Measurements from ENCODE around the gene PHTF2.
"Not testable (repeated sequence)": the region's sequence is repeated elsewhere in the genome, so short reads cannot be mapped to it uniquely, and the experiment has no call there.

Gene PHTF2

DNA sequence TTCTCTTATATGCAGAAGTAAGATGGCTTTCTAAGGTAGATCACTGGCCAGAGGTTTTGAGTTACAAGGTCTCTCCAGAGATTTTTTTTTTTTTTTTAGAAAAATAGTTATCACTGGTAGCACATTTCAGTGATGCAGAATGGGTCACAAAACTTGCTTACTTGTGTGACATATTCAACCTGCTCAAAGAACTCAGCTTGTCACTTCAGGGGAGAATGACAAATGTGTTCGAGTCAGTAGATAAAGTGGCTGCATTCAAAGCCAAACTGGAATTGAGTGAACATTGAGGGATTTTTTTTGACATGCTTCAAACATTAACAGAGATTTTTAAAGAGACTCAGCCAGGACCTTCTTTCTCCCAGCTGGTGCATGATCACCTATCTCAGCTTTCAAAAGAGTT is 33.4 kb downstream of the PHTF2 start:
- no peak for DNase-seq

DNA sequence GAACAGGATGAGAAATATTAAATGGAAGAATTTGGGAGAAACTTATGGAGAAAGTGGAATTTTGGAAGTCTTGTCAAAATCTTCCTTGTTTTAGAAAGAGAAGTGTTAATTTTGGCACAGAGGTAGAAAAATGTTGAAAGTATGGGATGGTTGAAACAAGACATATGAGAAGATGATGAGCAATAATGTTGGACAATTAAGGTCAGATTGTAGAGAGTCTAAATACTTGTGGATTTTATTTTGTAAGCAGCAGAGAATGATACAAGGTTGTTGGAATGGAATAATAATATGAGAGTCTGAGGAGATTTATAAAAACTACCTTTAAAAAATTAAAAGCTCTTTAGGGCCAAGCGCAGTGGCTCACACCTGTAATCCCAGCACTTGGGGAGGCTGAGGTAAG is 34.6 kb downstream of the PHTF2 start:
- DNase-seq = no peak

DNA sequence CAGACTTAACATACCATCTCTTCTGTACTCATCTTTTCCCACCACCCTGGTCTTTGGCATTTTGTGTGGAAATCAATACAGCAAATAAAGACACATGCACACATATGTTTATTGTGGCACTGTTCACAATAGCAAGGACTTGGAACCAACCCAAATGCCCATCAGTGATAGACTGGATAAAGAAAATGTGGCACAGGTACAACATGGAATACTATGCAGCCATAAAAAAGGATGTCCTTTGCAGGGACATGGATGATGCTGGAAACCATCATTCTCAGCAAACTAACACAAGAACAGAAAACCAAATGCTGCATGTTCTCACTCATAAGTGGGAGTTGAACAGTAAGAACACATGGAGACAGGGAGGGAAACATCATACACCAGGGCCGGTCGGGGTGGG is 37.9 kb downstream of the PHTF2 start:
- DNase-seq = not testable (repeated sequence)

DNA sequence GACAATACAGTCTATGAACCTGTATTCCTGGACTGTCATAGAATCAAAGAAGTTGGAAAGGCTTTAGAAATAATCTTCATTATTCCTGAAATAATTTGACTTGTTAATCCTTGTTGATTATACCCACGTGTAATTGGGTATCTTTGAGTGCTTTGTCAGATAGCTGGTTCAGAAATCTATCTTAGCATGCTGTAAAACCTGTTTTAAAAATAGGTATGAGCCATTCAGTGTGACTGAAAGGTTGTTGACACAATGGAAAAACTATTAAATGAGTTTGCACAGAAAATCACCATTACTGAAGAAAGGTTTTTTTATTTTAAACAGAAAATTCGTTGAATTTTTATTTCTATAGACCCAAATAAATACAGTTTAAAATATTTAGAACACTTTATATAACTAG is 38.7 kb downstream of the PHTF2 start:
- DNase-seq = no peak

DNA sequence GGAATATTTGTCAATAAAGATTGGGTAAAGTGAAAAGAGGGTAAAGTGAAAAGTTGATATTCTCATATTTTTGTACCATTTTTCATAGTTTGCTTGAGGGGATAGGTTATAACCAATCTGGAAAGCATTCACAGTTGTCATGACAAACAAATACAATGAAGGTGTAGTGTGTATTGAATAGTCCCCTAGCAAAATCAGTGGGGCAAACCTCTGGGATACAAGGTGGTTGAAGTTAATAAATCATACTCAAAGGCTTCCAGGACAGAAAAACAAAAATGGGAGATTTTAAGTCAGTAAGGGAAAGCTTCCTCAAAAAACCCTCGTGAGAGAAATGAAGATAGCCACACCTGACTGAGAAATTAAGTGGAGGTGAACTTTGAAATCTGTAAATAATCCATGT is 39.4 kb downstream of the PHTF2 start:
- no peak for DNase-seq

DNA sequence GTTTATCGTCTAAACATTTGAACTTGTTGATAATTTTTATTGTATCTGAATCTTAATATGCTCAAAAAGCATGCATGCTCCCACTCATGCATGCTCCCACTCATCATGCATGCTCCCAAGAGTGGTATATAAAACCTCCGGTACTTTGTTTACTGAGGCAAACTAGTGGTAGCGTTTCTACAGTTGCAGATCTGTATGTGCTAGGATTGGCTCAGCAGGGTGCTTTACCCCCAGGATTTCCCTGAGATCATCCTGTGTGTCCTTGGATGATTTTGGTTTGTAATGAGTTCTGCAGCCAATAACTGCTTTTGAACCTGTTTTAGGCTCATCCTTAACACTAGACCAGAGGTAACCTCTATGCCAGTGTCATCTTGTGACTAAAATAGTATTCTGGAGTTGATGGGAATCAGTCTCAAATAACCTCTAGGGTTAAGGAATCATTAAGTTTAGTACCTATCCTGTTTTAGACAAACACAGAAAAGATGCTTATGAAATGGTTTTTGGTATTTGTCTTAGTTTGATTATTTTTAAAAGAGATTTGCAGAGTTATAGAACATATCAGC is 40.4 kb downstream of the PHTF2 start:
- no peak for DNase-seq

DNA sequence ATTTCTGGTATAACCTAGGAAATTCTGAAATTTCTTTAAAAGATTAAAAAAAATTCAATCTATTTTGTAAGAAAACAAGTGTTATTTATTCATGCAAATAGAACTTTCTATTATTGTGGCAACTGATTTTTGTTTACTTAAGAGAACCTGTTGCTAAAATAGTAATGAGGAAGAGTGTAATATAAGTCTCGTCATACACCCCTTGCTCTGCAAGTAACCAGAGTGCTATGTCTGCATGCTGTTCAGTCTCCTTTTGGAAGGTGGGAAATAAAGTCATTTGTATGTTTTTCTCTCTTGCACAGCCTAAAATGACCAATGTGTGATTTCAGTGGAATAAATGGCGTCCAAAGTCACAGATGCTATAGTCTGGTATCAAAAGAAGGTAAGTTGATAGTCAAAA is 41.3 kb downstream of the PHTF2 start:
- no peak for DNase-seq

DNA sequence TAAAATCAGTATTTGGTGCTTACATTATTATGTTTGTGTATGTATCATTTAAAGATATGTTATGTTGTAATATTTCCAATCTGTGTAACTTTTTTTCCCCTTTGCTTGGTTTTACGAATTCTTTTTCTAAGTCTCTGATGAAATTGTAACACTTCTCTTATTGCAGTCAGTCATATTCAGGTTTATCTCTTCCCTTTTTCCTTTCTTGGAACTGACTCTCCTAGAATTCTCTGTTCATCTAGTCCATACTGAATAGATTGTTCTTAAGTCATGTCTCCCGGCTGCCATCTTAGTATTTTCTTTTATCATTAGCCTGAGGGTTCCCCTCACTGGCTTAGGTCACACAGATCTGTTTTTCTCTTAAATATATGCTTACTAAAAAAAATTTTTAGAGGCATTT is 44.6 kb downstream of the PHTF2 start:
- no peak for DNase-seq

DNA sequence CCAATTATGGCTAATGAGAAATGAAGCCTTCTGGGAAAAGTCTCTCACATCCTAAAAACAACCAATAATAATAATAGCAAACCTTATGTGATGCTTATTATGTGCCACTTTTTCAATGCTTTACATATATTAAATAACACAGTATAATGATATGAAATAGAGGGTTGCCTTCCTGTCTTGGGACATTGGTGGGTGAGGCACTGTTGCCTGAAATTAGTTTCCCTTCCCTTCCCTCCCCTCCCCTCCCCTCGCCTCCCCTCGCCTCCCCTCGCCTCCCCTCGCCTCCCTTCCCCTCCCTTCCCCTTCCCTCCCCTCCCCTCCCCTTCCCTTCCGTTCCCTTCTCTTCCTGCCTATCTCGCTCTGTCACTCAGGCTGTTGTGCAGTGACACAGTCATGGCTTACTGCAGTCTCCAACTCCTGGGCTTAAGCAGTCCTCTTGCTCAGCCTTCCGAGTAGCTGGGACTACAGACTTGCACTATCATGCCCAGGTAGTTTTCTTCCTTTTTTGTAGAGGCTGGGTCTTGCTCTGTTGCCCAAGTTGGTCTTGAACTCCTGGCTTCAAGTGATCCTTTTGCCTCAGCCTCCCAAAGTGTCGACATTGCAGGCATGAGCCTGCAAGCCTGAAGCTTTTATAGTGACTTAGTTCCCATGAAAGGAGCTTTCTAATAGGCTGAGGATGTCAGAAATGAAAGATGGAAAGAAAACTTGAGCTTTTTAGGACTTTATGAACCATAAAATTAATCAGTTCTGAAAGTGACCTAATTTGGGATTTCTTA is 47.9 kb downstream of the PHTF2 start:
- no peak for DNase-seq

DNA sequence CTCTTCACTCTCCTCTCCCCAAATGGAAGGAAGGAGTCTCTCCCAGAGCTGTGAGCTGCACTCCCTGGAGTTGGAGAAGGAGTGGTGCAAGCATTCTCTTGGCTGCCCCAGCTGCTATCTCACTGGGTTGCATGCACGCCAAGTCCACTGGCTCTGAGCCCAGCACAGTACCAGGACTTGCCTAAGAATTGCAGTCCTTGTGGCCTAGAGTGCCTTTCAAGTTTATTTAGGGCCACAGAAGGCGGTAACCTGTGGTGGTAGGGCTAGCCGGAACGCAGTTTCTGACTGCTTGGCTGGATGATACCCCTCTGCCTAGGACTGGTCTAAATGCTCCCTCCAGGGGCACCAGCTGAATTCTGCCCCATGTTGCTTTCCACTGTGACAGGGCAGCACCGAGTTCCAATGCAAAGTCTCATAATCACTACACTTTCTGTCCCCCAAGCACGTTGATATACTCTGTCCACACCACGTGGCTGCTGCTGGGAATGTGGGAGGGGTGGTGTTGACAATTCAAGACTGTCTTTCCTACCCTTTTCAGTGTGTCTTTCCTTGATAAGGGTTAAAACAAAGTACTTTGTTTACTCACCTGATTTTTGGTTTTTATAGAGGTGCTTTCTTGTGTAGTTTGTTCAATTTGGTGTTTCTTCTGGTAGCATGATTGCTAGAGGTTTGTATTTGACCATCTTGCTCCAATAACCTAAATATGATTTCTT is 57.0 kb downstream of the PHTF2 start:
- DNase-seq = no peak

DNA sequence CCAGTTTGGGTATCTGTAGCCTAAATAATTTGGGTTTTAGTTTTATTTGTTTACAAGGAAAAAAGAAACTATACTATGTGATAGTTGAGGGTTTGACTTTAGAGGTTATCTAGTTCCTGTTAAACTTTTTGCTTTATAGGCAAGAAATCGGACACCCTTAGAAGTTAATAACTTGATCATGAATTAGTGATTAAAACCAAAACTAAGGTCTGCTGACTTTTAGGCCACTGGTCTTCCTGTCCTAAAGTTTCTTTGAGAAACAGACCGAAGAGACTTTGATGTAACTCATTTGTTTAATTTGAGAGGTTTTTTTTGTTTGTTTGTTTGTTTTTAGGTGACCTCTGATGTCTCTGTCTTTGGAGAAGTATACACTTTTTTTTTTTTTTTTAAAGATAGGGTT is 59.7 kb downstream of the PHTF2 start:
- no peak for DNase-seq

DNA sequence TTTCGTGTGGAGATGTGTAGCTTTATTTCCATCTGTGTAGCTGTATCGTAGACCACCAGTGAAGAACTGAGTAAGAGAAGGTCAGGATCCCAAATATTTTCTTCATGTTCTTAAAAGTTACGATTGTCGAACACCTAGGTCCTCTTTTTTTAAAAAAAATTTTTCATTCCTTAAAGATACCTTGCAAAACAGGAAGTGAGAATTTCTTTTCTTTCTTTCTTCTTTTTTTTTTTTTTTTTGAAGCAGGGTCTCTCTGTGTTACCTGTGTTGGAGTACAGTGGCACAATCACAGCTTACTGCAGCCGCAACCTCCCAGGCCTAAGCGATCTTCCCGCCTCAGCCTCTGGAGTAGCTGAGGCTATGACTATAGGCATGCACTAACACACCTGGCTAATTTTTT is 60.8 kb downstream of the PHTF2 start:
- DNase-seq = no peak

DNA sequence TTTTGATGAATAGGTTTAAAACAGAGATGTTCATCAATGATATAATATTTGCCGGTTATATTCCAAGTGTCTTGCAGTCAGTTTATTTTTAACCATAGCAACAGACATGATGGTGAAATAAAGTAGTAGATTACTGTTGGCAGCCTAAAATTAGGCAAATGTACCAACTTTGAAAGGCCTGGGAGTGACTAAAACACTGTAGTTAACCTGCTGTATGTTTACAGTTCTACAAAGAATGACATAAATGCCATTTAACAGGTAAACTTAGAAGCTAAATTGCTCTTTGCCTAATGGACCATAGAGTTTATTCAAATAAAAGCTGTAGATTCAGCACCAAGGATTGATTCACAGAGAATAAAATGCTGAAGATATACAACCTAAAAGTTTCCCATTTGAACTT is 64.1 kb downstream of the PHTF2 start:
- no peak for DNase-seq

DNA sequence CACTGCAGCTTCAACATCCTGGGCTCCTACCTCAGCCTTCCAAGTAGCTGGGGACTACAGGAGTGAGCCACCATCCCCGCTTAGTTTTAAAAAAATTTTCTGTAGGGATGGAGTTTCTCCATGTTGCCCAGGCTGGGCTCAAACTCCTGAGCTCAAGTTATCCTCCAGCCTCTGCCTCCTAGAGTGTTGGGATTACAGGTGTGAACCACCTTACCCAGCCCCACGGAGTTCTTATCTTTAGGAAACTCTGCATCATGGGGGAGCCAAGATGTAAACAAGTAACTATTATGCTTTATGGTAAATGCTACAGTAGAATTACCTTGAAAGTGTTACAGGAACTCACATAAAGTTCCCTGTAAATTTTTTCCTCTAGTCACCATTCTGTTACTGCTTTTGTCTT is 65.3 kb downstream of the PHTF2 start:
- no peak for DNase-seq

DNA sequence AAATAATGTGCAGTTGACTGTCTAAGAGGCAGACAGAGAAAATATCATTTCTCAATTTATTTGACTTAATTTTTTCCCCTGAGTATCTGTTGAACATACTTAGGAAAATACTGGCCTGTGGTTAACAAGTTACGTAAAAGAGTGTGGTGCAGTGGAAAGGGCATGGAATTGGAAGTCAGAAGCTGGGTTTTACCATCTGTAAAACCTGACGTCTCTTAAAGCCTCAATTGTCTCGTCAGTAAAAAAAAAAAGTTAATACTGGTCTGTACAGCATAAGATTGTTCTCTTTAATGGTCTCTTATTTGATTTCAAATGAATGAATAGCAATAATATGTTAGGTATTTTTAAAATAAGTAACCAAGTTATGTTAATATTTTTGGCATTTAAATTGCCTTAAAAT is 67.8 kb downstream of the PHTF2 start:
- no peak for DNase-seq

DNA sequence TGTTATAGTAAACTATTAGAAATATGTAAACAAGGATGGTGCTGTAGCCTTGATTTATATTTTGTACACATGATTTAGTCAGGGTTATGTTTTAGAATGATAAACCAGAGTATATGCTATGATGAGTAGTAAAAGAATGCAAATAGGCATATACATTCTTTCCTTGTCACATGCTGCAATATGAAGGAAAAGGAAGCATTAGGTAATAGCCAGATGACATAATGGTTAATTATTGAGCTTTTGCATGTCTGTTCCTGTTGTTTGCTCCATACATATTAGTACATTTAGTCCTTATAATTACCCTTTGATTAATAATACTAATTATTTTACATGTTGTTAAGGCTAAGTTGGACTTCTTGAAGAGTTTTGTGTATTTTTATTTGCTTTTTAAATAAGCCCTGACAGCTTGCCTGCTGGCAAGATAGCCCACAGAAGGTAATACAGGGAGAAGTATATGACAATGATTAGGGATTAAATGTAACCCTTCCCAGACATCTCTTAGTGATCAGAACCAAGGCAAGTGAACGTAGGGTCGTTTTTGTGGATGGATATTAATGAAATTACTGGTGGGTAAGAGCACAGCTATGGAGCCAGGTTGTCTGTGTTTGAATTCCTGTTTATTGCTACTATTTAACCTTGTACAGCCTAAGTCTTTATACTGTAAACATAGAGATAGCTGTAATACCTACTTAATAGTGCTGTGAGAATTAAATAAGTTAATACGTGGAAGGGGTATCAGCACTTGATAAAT is 68.4 kb downstream of the PHTF2 start:
- no peak for DNase-seq

DNA sequence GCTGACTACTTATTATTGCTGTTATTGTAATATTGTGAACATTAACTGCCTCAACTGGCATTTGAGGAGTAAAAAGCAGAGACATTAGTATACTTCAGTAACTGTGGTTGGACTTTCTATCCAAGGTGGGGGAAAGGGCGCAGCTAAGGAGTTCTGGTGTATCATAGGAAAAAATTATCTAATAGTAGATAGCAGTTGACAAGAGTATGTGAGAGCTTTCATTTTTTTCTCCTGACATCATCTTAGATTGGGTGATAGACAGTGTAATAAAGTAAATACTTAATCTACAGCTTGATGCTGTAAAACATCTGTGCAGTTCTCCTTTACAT is 68.9 kb downstream of the PHTF2 start:
- DNase-seq = no peak

DNA sequence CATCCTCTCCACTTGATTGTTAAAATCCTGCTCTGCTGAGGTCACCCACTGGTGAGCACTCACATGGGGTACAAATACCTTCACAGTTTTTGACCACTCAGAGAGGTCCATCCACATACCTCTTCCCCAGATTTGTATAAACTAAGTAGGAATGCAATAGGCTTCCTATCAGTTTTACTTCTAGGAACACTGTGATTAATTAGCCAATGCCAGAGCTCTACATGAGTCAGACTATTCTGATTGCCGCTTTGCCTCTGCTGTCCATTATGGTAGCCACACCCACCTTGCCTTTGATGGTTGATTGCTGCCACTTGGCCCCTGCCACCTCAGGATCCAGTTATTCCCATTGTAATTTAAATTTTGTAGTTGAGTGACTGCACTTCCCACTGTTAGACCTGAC is 73.7 kb downstream of the PHTF2 start:
- not testable (repeated sequence) for DNase-seq

DNA sequence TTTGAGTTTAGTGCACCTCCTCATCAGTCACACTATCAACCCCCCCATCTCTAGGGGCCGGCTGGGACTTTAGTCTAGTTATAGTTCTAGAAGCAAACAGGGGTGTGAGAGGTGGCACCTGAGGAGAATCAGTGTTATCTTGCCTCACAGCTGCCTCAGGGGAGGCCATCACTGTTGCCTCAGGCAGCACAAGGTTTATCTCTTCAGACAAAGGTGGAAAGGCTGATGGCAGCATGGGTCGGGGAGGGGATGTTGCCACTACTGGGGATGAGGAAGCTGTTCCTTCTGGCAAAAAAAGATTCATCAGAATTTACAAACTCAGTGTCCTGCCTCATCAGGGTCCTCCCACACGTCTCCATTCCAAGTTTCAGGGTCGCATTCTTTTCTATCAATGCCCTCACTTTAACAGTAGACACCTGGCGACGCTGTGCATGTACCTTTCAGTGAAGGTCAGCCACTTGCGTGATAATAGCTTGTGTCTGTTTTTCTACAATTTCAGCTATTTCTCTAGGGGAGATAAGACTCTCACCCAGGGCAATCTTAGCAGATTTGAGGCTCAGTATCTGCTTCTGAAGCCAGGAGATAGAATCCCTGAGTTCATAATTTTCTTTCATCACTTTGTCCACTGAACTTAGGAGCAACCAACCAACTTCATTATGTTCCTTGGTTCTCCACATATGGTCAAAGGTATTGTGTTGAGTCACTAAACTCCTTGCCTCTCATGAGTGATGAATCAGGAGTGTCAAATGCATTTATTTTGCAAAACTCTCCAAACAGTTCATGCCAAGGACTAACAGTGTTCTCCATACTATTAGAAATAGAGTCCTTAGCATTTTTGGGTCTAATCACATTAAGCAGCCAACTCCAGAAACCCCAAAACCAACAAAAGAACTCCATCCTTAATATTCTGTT is 75.1 kb downstream of the PHTF2 start:
- not testable (repeated sequence) for DNase-seq

DNA sequence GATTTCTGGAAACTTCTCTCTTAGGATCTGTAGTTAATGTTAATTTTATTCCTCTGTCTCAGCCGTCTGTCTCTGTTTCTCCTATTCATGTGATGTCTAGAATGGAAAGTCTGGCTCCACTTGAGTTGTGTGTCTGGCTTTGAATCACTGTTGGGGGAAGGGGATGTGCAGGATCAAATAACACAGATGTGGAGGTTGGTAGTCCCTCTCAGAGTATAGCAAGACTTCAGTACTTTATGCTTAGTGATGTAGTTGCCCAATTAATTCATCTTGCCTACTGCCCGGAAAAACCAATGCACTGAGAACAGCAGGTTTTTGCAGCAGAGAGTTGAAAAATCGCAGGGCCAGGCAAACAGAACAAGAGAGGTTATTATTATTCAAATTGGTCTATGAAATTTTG is 79.2 kb downstream of the PHTF2 start:
- DNase-seq = no peak

DNA sequence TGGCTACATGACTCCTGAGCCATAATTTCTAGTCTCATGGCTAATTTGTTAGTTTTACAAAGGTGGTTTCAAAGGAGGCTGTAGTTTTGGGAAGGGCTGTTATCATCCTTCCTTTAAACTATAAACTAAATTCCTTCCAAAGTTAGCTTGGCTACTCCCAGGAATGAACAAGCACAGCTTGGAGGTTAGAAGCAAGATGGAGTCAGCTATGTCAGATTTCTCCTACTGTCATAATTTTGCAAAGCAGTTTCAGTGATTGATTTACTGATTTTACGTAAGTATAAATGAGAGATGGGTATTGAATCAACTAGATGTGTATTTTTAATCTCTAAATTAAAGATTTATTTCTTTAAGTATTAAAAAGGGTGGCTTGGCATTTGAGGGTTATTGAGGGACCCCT is 79.9 kb downstream of the PHTF2 start:
- no peak for DNase-seq

DNA sequence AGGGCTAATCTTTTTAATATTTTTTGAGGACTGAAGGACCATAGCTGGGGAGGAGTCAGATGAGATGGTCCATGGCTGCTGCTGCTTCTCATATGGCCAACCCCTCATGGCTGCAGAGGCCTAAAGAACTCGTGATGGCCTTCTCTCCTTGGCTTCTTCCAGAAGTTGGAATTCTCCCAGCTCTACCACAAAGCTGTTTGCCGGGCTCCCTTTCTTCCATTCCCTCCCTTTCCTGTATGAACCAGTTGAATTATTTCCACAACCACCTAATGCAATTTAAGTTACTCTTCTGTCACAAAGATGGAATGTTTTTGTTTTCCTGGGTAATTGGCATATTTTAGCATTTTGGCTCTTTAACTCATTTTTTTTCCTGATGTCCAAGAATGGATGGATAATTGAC is 80.7 kb downstream of the PHTF2 start:
- no peak for DNase-seq

DNA sequence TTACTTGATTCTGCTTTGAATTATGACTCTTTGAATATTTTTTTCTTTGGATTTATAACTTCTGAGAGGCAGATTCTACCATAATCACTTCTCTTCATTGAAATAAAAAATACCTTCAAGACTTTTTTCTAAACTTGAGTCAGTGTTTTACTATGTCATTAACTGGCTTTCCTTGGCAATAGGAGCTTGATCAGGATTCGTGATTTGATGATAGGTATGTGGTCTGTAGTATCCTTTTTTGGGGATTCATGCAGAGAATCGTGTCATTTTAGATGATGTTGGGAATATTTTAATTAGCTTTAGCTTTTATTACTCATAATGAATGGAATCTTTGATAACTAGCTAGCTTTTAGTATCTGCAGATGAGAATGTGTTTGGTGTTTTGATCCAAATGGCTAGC is 83.3 kb downstream of the PHTF2 start:
- no peak for DNase-seq

All from activated T-cell treated with anti-CD3 and anti-CD28 coated beads, Interleukin-2, amount 50 U/mL, for 1 hour (primary cell).